HG03139 (cell line): Measurements from ENCODE around the gene HOXA10.

Experiments used
- ATAC-seq: cut with Tn5 transposase; IDR thresholded peaks from one replicate; pipeline ENCODE4 v1.9.1; 2021; ENCODE audit not compliant: unreplicated experiment

Gene HOXA10

DNA sequence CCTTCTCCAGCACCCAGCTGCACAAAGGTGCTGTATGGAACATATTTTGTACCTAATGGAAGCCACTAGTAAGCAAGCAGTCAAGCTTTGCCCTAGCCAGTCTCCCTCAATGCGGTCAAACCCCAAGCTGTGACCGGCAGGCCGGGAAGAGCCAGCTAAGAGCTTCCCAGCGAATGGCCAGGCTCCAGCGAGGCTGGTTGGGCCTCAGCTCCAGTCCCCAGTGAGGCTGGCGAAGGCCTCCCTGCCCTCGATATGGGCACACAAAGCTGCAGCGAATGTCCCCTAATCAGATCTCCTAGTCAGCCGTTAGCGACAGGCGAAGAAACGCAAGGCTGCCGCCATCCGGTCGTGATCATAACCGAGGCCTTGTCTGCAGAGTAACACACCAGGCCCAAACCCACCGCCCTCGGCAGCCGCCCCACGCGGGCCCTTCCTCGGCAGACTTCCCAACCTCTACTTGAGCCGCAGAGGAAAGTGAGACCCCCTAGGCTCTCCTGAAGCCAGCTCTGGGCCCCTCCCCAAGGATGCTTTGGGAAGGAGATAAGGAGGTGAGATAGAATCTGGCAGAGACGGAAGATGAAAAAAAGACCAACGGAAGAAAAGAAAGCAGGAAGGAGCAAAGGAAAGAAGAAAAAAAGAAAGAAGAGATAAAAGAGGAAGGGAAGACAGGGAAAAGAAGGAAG is 5.7 kb downstream of the HOXA10 start:
- no peak for ATAC-seq

DNA sequence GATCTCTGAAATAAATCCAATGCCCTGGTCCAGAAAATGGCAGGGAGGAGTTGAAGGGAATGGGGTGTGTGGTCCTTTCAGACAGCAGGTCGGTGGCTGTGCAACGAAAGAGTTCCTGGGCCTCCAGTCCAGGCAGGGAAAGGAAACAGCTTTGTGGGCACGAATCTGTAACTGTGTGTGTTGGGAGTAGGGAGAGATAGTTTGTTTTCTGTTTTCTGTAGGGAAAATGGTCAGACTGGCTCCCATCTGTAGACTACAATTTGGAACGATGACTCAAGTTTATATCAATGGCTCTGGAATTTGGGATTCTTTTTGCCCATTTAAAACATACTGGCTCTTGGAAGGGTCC is 6.2 kb downstream of the HOXA10 start:
- no peak for ATAC-seq

DNA sequence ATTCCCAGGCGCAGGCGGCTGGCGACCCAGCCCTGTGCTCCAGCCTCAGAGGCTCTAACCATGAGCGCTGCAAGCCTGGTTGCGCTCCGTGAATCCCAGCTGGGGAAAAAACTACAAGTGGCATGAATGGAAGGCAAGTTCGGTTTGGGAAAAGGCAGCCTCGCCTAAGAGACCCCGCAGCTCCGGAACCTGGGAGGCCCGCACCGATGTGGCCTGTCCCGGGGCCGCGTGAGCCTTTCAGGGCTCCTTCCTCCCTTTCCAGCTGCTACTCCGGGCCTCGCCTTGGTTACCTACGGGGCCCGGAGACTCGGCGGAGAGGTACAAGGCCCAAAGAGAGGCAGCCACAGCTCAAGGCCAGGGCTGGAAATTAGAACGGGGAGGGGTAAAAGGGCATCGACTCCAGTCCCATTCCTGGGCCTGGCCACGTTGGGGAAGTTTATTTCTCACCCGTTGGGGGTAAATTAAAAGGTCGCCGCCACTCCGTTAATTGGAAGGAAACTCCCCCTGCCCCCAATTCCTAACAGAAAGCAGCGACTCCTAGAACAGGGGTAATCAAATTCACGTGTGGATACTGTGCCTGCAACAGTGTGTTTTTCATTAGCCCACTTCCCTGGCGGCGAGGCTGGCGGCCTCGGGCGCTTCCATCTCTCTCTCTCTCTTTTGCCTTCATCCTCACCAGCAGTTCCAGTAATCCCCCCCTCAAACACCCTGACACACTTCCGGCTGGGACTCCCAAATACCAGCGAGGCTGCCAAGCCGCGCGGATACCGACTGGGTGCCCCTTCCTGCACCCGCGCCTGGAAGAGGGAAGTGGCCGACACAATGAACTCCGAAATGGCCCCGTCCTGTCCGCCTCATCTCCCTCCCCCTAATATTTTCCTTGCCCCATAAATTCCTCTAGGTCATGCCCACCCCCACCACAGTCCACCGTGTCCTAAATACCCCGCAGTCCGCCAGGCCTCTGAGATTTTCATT is 7.3 kb downstream of the HOXA10 start:
- no peak for ATAC-seq

DNA sequence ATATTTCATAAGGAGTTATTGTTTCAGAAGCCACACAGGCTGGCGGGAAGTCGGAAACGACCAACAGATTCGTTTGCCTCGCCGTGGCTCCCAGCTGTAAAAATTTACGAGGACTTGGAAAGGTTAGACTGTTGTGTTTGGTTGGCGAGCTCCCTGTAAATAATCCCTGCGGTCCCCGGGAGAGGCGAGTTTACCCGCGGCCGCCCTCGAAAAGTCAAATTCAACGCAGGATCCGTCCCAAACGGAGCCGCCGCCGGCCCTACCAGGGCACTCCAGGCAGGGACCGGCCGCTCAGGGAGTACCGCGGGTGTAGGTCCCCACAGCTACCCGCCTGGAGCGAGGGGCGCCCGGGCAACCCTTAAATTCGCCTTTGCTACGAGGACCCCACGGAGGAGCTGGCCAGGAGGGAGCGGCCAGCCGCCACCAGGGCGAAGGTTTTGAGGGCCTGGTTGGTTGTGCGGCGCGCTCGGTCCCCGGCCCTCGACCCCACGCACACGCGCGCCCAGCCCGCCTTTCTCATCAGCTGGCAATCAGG is 8.1 kb downstream of the HOXA10 start:
- no peak for ATAC-seq

DNA sequence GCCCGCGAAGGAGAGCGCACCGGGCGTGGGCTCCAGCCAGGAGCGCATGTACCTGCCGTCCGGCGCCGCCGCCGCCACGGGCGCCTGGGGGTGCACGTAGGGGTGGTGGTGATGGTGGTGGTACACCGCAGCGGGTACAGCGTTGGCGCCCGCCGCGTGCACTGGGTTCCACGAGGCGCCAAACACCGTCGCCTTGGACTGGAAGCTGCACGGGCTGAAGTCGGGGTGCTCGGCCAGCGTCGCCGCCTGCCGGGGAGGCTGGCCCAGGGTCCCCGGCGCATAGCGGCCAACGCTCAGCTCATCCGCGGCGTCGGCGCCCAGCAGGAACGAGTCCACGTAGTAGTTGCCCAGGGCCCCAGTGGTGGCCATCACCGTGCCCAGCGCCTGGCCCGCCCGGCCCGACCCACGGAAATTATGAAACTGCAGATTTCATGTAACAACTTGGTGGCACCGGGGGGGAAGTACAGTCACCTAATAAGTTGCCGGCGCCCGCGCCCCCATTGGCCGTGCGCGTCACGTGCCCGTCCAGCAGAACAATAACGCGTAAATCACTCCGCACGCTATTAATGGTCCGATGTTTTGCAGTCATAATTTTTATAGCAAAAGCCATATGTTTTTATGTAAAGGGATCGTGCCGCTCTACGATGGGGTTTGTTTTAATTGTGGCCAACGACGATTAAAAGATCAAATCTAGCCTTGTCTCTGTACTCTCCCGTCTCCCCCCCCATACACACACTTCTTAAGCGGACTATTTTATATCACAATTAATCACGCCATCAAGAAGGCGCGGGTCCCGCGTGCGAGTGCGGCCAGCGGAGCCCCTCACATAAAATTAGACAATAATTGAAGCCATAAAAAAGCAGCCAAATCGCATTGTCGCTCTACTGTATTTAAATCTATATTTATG is 8.8 kb downstream of the HOXA10 start, which contains the start of gene HOXA9:
HOXA9 (minus strand) TSS at position 449 of the 907 bp plus-strand sequence; CDS start at position 369, 80 bp downstream.
- ATAC-seq: no peak

DNA sequence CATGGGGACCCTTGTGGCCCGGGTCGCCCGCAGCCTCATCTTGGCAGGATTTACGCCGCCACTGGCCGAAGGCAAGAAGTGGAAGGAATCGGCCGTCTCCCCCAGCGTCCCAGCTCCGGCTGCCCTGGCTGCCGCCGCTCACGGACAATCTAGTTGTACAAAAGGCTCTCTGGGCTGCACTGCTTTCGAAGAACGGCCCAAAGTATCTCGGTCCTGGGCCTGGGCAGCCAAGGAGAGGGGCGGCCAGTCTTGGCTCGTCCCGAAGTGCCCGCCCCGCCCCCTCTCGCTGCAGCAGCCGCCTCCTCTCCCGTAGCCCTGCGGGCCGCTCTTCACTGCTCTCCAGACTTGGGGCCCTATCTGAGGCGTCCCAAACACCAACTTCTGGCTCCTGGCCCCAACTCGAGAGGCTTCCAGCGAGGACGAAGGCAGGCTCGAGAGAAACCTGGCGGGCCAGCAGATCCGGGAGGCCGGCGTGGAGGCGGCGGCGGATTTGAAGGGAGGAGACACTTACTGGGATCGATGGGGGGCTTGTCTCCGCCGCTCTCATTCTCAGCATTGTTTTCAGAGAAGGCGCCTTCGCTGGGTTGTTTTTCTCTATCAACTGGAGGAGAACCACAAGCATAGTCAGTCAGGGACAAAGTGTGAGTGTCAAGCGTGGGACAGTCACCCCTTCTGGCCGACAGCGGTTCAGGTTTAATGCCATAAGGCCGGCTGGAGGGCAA is 9.6 kb downstream of the HOXA10 start:
- ATAC-seq: no peak

DNA sequence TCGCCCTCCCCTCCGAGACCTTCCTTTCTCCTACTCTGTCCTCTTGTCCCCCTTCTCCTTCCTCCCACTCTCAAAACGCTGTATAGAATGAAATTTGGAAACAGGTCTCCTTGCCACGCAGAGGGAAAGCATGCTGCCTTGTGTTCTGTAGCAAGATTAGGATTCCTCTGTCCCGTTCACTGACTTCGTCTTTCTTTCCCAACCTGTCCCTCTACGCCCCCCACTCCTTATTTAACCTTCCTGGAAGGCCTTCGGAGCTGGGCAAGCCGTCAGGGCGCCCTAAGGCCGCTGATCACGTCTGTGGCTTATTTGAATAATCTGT is 10.1 kb downstream of the HOXA10 start:
- ATAC-seq: no peak

DNA sequence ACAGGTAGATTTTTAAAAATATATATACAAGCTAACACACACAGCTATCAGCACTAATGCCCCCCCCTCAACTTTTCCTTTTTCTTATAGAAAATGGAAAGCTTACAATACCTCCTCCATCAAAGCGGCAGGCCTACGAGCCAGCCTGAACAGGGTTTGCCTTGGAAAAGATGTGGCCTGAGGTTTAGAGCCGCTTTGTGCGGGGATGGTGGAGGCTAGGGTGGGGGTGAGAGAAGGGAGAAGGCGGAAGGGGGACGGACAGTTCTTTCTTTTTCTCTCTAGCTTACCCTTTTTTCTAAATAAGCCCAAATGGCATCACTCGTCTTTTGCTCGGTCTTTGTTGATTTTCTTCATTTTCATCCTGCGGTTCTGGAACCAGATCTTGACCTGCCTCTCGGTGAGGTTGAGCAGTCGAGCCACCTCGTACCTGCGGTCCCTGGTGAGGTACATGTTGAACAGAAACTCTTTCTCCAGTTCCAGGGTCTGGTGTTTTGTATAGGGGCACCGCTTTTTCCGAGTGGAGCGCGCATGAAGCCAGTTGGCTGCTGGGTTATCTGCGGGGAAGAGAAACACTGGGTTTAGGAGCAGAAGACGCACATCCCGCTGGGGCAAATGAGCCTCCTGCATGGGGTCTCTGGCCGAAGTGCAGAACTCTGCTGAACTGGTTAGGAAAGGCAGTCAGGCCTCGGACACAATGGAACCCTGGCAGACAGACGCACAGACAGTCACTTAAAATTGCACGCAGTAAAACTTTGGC is 10.7 kb downstream of the HOXA10 start:
- ATAC-seq: no peak

DNA sequence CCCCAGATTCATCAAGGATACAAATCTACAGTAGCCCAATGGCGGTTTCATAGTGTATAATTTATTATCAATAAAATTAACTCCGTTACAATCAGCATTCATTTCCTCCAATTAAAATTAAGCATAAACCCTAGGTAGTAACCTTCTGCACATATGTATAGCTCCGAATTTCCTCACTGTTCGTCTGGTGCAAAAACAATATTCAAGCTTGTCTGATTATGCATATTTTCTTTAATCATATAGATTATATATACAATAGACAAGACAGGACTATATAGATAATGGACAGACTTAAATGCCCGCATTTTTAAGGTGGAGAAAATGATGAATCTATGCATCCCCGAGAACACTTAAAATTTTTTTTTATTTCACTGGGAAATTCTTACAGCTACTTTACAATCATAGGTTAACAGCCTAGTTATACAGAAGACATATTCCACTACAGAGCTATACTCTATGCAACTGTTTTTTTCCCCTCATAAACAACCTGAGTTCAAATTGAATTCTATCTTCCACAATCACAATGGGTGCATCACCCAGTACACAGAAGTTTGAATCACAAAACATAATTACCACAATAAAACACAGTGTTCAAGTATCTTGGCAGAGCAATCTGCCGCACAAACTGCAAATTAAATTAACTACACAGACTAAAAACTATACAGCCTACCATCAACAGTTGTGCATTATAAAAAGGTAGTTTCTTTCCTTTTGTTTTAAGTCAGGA is 11.4 kb downstream of the HOXA10 start:
- no peak for ATAC-seq

DNA sequence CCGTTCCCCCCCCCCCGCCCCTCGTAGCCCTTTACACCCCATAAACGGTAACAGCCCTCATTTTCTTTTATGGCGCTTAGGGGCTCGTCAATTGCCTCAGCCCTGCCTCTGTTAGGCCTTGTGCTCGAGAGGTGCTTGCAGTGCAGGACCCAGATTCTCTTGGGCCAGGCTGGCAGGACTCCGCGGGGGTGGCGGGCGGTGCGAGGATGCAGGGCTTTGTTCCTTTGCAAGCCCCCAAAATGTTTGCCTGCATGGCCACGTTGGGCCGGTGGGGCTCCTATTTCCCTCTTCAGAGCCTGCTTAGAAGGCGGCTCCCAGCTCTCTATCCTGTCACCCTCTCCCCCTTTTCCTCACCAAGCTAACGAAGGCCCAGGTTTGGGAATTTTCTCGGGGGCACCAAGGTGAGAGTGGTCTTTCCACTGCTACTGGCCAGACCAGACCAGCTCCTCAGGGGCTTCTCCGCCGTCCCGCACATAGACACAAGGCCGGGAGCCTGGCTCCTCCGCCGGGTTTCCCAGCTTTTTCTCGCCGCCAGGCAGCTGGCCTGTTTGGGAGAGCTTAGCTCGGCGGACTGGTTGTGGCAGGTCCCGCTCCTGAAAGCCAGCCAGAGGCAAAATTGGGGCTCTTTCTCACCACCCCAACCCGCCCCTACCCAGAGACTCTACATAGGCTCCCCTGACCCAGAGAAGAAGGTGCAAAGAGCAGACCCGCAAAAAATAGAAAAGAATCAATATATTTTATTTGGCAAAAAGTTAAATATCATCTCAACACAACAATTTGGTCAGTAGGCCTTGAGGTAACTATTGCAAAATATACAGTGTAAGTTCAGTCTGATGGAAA is 12.2 kb downstream of the HOXA10 start:
- no peak for ATAC-seq

DNA sequence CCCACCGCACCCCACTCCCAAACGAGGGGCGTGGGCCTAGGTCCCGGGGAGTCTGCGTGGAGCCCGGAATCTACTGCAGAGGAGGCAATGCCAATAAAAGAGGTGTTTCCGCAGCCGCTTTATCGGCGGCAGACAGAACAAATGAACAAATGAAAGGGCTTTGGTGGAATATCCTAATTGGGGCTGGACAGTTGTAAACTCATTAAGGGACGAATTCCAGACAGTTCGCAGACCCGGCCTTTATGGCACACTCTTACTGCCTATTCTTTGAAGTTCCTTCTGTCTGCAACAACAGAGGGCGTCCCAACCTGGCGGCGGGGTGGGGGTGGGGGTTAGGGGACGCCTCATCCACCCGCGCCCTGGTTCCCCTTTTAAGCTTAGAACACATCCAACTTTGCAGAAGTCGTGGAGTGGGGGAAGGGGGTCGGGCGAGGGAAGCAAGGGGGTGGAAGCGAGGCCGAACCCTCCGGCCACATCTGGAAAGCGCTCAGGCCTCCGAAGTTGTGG is 12.9 kb downstream of the HOXA10 start:
- no peak for ATAC-seq

DNA sequence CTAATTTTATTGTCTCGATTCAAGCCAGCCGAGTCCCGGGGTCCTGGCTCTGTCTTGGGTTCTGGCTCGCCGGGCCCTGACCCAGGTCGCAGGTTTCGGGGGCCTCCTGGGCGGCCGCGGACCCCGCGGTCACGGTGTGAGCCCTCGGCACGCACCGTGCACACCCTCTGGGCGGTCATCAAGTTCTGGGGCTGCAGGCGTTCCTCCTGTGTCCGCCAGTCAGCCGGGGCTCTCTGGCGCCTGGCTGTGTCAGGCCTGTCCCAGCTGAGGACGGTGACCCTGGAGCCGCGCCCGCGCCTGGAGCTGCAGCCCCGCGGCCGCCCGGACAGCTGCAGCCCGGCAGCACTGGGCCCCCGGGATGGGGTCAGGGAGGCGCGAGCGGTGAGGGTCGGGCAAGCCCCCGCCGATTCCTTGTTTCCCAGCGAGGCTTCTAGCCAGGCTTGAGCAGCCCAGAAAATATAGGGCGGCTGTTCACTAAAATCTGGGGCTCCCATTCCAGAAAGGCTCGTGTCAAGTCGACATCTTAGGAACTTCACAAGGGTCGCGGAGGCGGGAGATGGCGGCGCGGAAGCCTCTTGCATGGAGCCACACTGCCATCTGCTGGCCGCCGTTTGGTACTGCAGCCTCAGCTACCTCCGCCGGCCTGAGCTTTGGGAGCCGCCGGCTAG is 13.4 kb downstream of the HOXA10 start:
- ATAC-seq: no peak

DNA sequence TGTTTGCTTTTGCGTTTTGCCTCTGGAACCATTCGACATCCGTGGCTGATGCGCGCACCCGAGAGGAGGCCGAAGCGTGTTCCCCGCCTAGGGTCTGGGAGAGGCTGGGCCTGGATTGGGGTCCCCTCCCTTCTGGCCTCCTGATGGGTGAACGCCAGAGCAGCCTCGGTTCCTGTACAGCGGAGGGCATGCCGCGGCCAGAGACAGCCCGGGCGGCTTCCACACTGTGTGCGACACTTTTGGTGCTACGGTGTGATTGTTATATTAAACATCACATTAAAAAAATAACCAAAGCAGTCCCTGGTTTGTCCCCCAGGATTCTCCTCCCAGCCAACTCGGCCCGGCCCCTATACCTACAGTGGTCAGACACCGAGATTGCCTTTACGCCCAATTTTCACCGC is 14.0 kb downstream of the HOXA10 start:
- no peak for ATAC-seq

DNA sequence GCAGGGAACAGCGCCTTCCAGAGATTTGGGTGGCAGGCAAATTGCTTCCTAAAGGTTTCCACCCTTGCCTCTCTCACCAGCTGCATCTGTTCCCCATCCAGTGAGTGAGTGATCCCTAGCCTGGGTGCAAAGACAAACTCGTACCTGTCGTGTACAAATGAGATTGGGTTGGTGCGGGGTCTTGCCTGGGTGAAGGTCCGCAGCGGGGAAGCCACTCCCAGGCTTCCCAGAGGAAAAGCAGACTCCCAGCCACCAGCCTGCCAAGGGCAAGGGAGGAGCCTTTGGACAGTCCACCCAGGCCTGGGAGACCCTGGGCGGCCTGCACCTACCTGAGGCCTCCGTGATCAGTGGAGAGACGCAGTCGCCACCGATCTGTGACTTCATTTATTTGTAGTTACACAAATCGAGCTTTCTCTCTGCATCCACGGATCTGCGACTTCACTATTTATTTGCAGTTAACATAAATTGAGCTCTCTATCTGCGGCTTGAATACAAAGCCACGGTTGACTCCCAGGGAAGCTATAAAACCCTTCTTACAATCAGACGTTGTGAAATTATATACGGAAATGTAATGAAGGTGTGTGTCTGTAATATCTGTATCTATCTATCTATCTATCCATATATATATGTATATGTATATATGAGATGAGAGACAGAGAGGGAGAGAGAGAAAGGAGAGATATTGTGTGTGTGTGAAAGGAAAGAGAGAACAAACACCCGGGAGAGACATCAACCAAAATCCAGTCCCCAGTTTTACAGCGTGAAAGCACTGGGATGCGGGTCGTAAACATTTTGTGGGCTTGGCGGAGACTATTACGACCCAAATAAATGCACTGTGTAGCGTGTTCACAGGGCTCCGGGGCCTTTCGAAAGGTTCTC is 14.6 kb downstream of the HOXA10 start:
- no peak for ATAC-seq

DNA sequence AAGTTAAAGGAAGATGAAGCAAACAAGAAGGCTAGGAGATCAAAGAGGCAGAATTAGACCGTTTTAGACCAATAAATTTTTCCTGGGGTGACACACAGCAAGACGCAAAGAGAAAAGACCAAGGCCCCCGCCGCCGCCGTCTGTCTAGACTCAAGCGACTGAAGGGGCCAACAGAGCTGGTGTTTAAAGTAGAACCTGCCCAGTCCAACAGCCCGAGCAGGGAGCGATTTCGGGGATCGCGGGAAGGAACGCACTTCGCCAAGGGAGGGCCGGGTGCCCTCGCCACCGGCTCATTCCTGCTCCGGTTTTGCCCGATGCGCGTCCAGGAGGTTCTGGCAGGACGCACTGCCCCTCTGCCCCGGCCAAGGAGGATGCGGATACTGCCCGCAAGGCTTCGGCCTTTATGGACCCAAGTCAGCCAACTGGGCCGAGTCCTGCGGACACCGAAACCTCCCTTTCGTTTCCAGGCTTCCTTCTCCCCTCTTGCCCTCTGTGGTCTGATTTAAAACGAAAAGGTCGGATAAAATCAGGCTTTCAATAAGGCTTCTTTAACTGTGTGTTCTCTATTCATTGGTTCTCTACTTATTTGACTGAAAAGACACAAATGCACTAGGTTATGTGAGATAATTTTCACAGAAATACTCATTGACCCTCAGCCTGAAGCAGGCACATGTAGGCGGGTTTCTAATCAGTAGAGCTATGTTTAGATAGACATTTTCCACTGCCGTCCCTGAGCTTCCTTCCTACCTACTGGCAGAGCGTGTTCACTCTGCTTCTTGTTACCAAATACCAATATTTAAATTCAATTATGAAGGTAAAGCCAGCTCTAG is 15.5 kb downstream of the HOXA10 start:
- no peak for ATAC-seq
